Measurements from ENCODE around the gene LYPD6.

Gene LYPD6

GRCh38 chr2:149353421-149353820 is 23.0 kb downstream of the LYPD6 start (continued):
- no peak for TF ChIP-seq ELK4 (IDR thresholded peaks at IDR 0.05; ENCODE audit: borderline replicate concordance, low read depth, low read length)
- TF ChIP-seq ZBTB17 (tag by site-specific recombination; IDR thresholded peaks at IDR 0.05), result no peak

- H3K9me3 ChIP-seq (ENCODE audit: control insufficient read depth, insufficient read depth, low read depth, low read length), result no peaks in the 10 kb centered on the region
- no peaks in the 10 kb centered on the region for H3K36me3 ChIP-seq (ENCODE audit: control insufficient read depth in 2 of 2, insufficient read depth in 1 of 2, low read length in 2 of 2)
- no peak overlapping the region for H3K27ac ChIP-seq (ENCODE audit: extremely low read depth, low read depth, low read length)
- no peak overlapping the region for H3K4me3 ChIP-seq (ENCODE audit: low read depth, low read length)
- ChIA-PET POLR2A (no interaction called here), CTCF (interaction anchor here (0.8 kb wide), 1 partner anchor 1324 kb away, joined by 4 read pairs; no protein-coding TSS in a partner anchor)
- no peaks in the 10 kb centered on the region for H3K4me1 ChIP-seq (ENCODE audit: control insufficient read depth, insufficient read depth, low read length)
- TF ChIP-seq ZNF214 (tag by site-specific recombination; IDR thresholded peaks at IDR 0.05; ENCODE audit: borderline replicate concordance), result no peak
- TF ChIP-seq KLF10 (tag by site-specific recombination; IDR thresholded peaks at IDR 0.05), result no peak
- TF ChIP-seq REPIN1 (tag by site-specific recombination; IDR thresholded peaks at IDR 0.05; ENCODE audit: low read depth), result no peak
- TF ChIP-seq, protein P1, sequence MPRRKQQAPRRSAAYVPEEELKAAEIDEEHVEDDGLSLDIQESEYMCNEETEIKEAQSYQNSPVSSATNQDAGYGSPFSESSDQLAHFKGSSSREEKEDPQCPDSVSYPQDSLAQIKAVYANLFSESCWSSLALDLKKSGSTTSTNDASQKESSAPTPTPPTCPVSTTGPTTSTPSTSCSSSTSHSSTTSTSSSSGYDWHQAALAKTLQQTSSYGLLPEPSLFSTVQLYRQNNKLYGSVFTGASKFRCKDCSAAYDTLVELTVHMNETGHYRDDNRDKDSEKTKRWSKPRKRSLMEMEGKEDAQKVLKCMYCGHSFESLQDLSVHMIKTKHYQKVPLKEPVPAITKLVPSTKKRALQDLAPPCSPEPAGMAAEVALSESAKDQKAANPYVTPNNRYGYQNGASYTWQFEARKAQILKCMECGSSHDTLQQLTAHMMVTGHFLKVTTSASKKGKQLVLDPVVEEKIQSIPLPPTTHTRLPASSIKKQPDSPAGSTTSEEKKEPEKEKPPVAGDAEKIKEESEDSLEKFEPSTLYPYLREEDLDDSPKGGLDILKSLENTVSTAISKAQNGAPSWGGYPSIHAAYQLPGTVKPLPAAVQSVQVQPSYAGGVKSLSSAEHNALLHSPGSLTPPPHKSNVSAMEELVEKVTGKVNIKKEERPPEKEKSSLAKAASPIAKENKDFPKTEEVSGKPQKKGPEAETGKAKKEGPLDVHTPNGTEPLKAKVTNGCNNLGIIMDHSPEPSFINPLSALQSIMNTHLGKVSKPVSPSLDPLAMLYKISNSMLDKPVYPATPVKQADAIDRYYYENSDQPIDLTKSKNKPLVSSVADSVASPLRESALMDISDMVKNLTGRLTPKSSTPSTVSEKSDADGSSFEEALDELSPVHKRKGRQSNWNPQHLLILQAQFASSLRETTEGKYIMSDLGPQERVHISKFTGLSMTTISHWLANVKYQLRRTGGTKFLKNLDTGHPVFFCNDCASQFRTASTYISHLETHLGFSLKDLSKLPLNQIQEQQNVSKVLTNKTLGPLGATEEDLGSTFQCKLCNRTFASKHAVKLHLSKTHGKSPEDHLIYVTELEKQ (tag by site-specific recombination; IDR thresholded peaks at IDR 0.05; ENCODE audit: borderline replicate concordance), result no peak
- TF ChIP-seq HOXC10 (CRISPR knock-in tag; IDR thresholded peaks at IDR 0.05), result no peak
- TF ChIP-seq ZNF433 (tag by site-specific recombination; IDR thresholded peaks at IDR 0.05; ENCODE audit: low read depth), result no peak
- no peak for TF ChIP-seq ZNF23 (tag by site-specific recombination; IDR thresholded peaks at IDR 0.05; ENCODE audit: borderline replicate concordance)
- TF ChIP-seq ZNF362 (tag by site-specific recombination; IDR thresholded peaks at IDR 0.05), result no peak
- no peak for TF ChIP-seq ZNF121 (tag by site-specific recombination; IDR thresholded peaks at IDR 0.05)
- no peak for TF ChIP-seq ZNF626 (tag by site-specific recombination; IDR thresholded peaks at IDR 0.05)
- TF ChIP-seq ZNF449 (tag by site-specific recombination; IDR thresholded peaks at IDR 0.05), result no peak
- TF ChIP-seq, protein P2, sequence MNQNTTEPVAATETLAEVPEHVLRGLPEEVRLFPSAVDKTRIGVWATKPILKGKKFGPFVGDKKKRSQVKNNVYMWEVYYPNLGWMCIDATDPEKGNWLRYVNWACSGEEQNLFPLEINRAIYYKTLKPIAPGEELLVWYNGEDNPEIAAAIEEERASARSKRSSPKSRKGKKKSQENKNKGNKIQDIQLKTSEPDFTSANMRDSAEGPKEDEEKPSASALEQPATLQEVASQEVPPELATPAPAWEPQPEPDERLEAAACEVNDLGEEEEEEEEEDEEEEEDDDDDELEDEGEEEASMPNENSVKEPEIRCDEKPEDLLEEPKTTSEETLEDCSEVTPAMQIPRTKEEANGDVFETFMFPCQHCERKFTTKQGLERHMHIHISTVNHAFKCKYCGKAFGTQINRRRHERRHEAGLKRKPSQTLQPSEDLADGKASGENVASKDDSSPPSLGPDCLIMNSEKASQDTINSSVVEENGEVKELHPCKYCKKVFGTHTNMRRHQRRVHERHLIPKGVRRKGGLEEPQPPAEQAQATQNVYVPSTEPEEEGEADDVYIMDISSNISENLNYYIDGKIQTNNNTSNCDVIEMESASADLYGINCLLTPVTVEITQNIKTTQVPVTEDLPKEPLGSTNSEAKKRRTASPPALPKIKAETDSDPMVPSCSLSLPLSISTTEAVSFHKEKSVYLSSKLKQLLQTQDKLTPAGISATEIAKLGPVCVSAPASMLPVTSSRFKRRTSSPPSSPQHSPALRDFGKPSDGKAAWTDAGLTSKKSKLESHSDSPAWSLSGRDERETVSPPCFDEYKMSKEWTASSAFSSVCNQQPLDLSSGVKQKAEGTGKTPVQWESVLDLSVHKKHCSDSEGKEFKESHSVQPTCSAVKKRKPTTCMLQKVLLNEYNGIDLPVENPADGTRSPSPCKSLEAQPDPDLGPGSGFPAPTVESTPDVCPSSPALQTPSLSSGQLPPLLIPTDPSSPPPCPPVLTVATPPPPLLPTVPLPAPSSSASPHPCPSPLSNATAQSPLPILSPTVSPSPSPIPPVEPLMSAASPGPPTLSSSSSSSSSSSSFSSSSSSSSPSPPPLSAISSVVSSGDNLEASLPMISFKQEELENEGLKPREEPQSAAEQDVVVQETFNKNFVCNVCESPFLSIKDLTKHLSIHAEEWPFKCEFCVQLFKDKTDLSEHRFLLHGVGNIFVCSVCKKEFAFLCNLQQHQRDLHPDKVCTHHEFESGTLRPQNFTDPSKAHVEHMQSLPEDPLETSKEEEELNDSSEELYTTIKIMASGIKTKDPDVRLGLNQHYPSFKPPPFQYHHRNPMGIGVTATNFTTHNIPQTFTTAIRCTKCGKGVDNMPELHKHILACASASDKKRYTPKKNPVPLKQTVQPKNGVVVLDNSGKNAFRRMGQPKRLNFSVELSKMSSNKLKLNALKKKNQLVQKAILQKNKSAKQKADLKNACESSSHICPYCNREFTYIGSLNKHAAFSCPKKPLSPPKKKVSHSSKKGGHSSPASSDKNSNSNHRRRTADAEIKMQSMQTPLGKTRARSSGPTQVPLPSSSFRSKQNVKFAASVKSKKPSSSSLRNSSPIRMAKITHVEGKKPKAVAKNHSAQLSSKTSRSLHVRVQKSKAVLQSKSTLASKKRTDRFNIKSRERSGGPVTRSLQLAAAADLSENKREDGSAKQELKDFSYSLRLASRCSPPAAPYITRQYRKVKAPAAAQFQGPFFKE (tag by site-specific recombination; IDR thresholded peaks at IDR 0.05; ENCODE audit: borderline replicate concordance), result no peak
- TF ChIP-seq, protein P3, sequence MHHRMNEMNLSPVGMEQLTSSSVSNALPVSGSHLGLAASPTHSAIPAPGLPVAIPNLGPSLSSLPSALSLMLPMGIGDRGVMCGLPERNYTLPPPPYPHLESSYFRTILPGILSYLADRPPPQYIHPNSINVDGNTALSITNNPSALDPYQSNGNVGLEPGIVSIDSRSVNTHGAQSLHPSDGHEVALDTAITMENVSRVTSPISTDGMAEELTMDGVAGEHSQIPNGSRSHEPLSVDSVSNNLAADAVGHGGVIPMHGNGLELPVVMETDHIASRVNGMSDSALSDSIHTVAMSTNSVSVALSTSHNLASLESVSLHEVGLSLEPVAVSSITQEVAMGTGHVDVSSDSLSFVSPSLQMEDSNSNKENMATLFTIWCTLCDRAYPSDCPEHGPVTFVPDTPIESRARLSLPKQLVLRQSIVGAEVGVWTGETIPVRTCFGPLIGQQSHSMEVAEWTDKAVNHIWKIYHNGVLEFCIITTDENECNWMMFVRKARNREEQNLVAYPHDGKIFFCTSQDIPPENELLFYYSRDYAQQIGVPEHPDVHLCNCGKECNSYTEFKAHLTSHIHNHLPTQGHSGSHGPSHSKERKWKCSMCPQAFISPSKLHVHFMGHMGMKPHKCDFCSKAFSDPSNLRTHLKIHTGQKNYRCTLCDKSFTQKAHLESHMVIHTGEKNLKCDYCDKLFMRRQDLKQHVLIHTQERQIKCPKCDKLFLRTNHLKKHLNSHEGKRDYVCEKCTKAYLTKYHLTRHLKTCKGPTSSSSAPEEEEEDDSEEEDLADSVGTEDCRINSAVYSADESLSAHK (tag by site-specific recombination; IDR thresholded peaks at IDR 0.05), result no peak
- TF ChIP-seq, protein P4, sequence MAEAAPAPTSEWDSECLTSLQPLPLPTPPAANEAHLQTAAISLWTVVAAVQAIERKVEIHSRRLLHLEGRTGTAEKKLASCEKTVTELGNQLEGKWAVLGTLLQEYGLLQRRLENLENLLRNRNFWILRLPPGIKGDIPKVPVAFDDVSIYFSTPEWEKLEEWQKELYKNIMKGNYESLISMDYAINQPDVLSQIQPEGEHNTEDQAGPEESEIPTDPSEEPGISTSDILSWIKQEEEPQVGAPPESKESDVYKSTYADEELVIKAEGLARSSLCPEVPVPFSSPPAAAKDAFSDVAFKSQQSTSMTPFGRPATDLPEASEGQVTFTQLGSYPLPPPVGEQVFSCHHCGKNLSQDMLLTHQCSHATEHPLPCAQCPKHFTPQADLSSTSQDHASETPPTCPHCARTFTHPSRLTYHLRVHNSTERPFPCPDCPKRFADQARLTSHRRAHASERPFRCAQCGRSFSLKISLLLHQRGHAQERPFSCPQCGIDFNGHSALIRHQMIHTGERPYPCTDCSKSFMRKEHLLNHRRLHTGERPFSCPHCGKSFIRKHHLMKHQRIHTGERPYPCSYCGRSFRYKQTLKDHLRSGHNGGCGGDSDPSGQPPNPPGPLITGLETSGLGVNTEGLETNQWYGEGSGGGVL (tag by site-specific recombination; IDR thresholded peaks at IDR 0.05), result no peak
- no peak for TF ChIP-seq ZNF239 (tag by site-specific recombination; IDR thresholded peaks at IDR 0.05)
Measured at GRCh38 chr2:149355716-149356422, 25.5 kb downstream of the LYPD6 start.
